C4-2B (cell line): ENCODE data around the gene FAM78B.

ENCODE experiments used
- H3K27ac ChIP-seq: fragments of 450-650 bp; 2 replicates; pipeline ENCODE4 v1.5.1; 2017
- CTCF ChIP-seq: fragments of 450-650 bp; conservative IDR thresholded peaks from 2 replicates; pipeline ENCODE4 v1.5.1; 2017; ENCODE audit warnings: mild to moderate bottlenecking
- ZFX ChIP-seq: fragments of 450-650 bp; IDR thresholded peaks from 2 replicates; pipeline ENCODE4 v1.6.1; 2017

Gene FAM78B

GRCh38 chr1:166121010-166121409 is 45.8 kb downstream of the FAM78B start:
- TF ChIP-seq CTCF, result no peak
- TF ChIP-seq ZFX, result no peak

GRCh38 chr1:166120281-166120680 is 46.5 kb downstream of the FAM78B start:
- TF ChIP-seq CTCF (no peak), ZFX (no peak)
- no peak overlapping the region for H3K27ac ChIP-seq

More at GRCh38 chr1:166121010-166121409, 45.8 kb downstream of the FAM78B start:
- no peak overlapping the region for H3K27ac ChIP-seq

- no peak overlapping the region for H3K27ac ChIP-seq
- TF ChIP-seq CTCF (no peak), ZFX (no peak)
Measured at GRCh38 chr1:166119471-166119965, 47.3 kb downstream of the FAM78B start.

GRCh38 chr1:166117776-166118175 is 49.0 kb downstream of the FAM78B start:
- TF ChIP-seq CTCF (no peak), ZFX (no peak)
- H3K27ac ChIP-seq, result no peak overlapping the region

GRCh38 chr1:166116026-166116425 is 50.8 kb downstream of the FAM78B start:
- TF ChIP-seq ZFX (no peak), CTCF (no peak)
- H3K27ac ChIP-seq, result no peak overlapping the region

DNA sequence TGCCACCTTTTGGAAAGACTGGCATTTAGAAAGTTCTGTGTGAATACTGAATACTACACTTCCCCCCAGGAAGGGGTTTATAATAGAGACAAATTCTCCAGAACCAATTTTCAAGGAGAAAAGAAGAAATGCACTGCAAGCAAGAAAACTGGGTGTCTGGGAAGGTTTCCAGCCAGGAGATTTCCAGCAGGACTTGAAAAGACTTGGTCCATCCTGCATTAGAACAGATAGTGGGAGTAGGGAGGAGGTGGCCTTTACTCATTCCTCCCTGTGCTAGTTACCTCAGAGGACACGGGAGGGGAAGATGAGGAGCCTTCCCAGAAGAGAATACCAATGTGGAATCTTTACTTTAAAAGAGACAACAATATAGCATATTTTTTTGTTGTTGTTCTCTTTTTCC is 52.4 kb downstream of the FAM78B start:
- TF ChIP-seq CTCF (no peak), ZFX (no peak)
- H3K27ac ChIP-seq, result no peak overlapping the region

GRCh38 chr1:166113630-166114029 is 53.2 kb downstream of the FAM78B start:
- TF ChIP-seq ZFX, result no peak
- TF ChIP-seq CTCF, result no peak
- no peak overlapping the region for H3K27ac ChIP-seq
